Neural crest cell (in vitro differentiated cells): ENCODE measurements around the gene FBXL2. TPM values are rescaled to one million over a fixed set of nuclear protein-coding genes. Genes with fewer than 3 reads are reported as not detected.

ENCODE experiments used
- DNase-seq: peaks from one replicate; pipeline ENCODE4 v3.0.0; 2021; ENCODE audit warnings: low read depth, mixed read lengths, low spot score
- H3K27ac Mint-ChIP-seq: one replicate; pipeline ENCODE4 v1.8.0; 2021; ENCODE audit warnings: mild to moderate bottlenecking, mixed read lengths; ENCODE audit not compliant: unreplicated experiment
- H3K27me3 Mint-ChIP-seq: 2 replicates; pipeline ENCODE4 v1.8.0; 2021; ENCODE audit warnings: low read depth, mild to moderate bottlenecking, mixed read lengths
- H3K36me3 Mint-ChIP-seq: 2 replicates; pipeline ENCODE4 v1.8.0; 2021; ENCODE audit warnings: low read depth, mild to moderate bottlenecking, mixed read lengths
- H3K4me1 Mint-ChIP-seq: 2 replicates; pipeline ENCODE4 v1.8.0; 2021; ENCODE audit warnings: mixed read lengths
- H3K4me3 Mint-ChIP-seq: one replicate; pipeline ENCODE4 v1.8.0; 2021; ENCODE audit warnings: mild to moderate bottlenecking, mixed read lengths
- H3K9me3 Mint-ChIP-seq: 2 replicates; pipeline ENCODE4 v1.8.0; 2021; ENCODE audit warnings: mixed read lengths
- CTCF ChIP-seq: fragments of 200-600 bp; sonication (generic); conservative IDR thresholded peaks from 2 replicates; pipeline ENCODE4 v1.5.0; 2021; ENCODE audit warnings: antibody characterized with exemption, mild to moderate bottlenecking
- total RNA-seq: library from RNA; stranded (reverse); gene quantifications from 2 replicates; pipeline ENCODE4 v1.2.1, GENCODE V29; 2021

The FBXL2 gene
- total RNA-seq, 1 donor from 2014 or later: 11.4 TPM

- Mint-ChIP-seq H3K9me3 (no peaks in the 10 kb centered on the region), H3K27me3 (no peaks in the 10 kb centered on the region), H3K4me3 (no peak overlapping the region), H3K4me1 (no peaks in the 10 kb centered on the region), H3K27ac (no peak overlapping the region), H3K36me3 (peaks cover 13% of the 10 kb centered on the region)
- TF ChIP-seq CTCF: no peak
- no peak for DNase-seq
Observed at GRCh38 chr3:33388374-33389100, 111.3 kb downstream of the FBXL2 start.

- Mint-ChIP-seq H3K27ac (peak overlapping the region; percentile 63), H3K4me1 (no peaks in the 10 kb centered on the region), H3K27me3 (no peaks in the 10 kb centered on the region), H3K36me3 (peaks cover 13% of the 10 kb centered on the region), H3K9me3 (no peaks in the 10 kb centered on the region), H3K4me3 (no peak overlapping the region)
- DNase-seq: no peak
- TF ChIP-seq CTCF: no peak
Observed at GRCh38 chr3:33389908-33390307, 112.7 kb downstream of the FBXL2 start.

GRCh38 chr3:33391255-33391995, 114.2 kb downstream of the FBXL2 start:
- Mint-ChIP-seq H3K4me1 (no peaks in the 10 kb centered on the region), H3K27me3 (no peaks in the 10 kb centered on the region), H3K4me3 (no peak overlapping the region), H3K27ac (no peak overlapping the region), H3K9me3 (no peaks in the 10 kb centered on the region), H3K36me3 (peaks cover 11% of the 10 kb centered on the region)
- DNase-seq: no peak
- TF ChIP-seq CTCF: no peak

- H3K4me1 Mint-ChIP-seq: no peaks in the 10 kb centered on the region
- H3K36me3 Mint-ChIP-seq: peaks cover 11% of the 10 kb centered on the region
- no peaks in the 10 kb centered on the region for H3K9me3 Mint-ChIP-seq
Observed at GRCh38 chr3:33392144-33392543, 114.9 kb downstream of the FBXL2 start.

GRCh38 chr3:33392703-33393125, 115.5 kb downstream of the FBXL2 start:
- Mint-ChIP-seq H3K4me3 (no peak overlapping the region), H3K36me3 (peaks cover 11% of the 10 kb centered on the region), H3K4me1 (no peaks in the 10 kb centered on the region), H3K27ac (no peak overlapping the region), H3K27me3 (no peaks in the 10 kb centered on the region), H3K9me3 (no peaks in the 10 kb centered on the region)
- TF ChIP-seq CTCF: no peak
- no peak for DNase-seq

More at GRCh38 chr3:33392144-33392543, 114.9 kb downstream of the FBXL2 start:
- DNase-seq: no peak
- TF ChIP-seq CTCF: no peak
- H3K4me3 Mint-ChIP-seq: no peak overlapping the region
- no peaks in the 10 kb centered on the region for H3K27me3 Mint-ChIP-seq
- no peak overlapping the region for H3K27ac Mint-ChIP-seq
